HG03175 (cell line): ENCODE measurements around the gene NDUFS5.
"Not testable (repeated sequence)": the region's sequence is repeated elsewhere in the genome, so short reads cannot be mapped to it uniquely, and the experiment has no call there.

Experiments
- ATAC-seq: cut with Tn5 transposase; IDR thresholded peaks from one replicate; pipeline ENCODE4 v1.9.1; 2021; ENCODE audit warnings: mild to moderate bottlenecking, moderate library complexity; ENCODE audit not compliant: unreplicated experiment

Gene NDUFS5

DNA sequence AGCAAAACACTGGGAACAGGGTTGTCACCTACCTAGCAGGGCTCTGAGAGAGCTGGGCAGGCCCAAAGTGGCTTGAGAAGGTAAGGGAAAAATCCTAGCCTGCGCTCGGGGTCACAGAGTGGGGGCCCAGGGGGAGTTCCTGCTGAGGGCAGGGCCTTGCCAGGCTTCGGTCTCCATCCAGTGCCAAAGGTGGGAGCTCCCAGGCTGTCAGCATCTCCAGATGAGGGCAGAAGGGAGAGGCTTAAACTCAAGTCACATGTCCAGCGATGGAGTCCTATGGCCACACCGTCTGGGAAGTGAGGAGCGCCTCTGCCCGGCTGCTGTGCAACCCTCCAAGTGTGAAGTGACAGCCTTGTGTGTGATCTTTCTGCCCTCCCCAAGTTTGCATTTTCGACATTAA is 11.2 kb upstream of the NDUFS5 start:
- ATAC-seq = not testable (repeated sequence)

DNA sequence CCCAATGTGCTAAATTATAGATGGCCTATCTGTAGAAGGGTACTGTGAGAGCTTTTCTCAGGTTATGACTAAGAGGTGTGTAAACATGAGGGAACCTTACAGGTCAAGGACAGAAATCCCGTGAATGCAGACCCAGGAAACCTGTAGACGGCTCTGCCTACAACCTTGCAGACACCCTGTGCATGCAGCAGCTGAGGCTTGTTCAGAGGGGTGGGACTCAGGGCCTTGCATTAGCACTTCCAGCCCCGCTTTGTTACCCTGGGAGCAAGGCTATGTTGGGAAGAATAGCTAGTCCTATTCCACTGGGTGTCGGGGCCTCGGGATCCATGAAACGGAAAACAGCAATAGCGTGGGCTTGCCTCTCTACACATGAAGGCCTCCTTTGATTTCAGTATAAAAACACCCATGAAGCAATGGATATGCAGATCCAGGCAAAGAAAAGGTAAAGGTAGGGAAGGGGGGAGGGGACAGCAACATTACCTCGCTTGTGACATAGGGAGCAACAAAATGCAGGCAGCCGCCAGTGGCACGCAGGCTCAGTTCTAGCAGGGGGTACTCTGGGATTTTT is 9.5 kb upstream of the NDUFS5 start:
- ATAC-seq = no peak

GRCh38 chr1:39017266-39017665 is 8.9 kb upstream of the NDUFS5 start:
- ATAC-seq = no peak

DNA sequence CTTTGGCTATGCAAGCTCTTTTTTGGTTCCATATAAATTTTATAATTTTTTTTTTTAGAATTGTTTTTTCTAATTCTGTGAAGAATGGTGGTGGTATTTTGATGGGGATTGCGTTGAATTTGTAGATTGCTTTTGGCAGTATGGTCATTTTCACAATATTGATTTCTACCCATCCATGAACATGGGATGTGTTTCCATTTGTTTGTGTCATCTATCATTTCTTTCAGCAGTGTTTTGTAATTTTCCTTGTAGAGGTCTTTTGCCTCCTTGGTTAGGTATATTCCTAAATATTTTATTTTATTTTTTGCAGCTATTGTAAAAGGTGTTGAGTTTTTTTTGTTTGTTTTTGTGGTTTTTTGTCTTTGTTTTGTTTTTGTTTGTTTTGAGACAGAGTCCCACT is 5.7 kb upstream of the NDUFS5 start:
- not testable (repeated sequence) for ATAC-seq

GRCh38 chr1:39021426-39021825 is 4.7 kb upstream of the NDUFS5 start:
- no peak for ATAC-seq

DNA sequence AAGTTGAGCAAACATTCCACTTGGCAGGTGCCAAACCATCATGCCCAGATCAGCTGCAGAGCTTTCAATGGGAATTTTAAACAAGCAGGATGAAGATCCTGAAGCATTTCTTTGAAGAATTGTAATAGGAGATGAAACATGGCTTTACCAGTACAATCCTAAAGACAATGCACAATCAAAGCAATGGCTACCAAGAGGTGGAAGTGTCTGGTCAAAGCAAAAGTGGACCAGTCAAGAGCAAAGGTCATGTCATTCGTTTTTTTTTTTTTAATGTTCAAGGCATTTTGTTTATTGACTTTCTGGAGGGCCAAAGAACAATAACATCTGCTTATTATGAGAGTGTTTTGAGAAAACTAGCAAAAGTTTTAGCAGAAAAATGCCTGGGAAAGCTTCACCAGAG is 3.0 kb upstream of the NDUFS5 start:
- no peak for ATAC-seq

DNA sequence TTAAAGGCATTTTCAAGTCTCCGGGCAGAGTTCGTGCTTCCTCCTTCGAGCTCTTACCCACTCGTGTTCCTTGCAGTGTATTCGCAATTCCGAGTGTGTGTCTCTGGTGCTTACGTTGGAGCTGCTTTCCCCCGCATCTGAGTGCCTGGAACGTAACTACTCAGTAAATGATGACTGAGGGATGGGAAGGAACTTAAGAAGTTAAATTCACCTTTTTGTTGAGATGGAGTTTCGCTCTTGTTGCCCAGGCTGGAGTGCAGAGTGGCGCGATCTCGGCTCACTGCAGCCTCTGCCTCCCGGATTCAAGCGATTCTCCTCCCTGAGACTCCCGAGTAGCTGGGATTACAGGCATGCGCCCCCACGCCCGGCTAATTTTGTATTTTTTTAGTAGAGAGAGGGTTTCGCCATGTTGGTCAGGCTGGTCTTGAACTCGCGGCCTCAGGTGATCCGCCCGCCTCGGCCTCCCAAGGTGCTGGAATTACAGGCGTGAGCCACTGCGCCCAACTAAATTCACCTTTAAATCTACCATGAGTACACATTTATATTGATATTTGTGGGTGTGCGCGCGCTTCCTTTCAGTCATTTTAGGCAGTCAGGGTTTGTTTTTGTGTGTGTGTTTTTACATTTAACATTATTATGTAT is 837 bp downstream of the NDUFS5 start:
- ATAC-seq = no peak

DNA sequence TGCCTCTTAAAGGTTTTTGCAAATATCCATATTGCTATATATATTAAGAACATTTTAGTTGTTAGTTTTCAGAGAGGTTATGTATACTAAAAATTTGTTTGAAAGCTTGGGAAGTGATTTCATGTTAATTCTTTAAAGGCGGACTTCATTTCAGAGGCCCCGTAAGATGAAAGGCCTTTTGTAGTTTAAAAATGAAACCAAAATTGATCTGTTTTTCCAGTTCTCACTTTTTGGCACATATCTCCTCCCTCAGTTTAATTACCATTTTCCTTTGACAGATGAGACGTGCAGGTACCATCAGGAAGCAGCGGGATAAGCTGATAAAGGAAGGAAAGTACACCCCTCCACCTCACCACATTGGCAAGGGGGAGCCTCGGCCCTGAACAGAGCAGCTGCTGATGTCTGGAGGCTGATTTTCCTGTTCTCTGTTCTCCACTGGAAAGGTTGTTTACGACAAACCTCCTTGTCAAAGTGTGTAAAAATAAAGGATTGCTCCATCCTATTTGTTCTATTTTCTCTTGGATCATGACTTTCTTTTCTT is 8.0 kb downstream of the NDUFS5 start:
- ATAC-seq = no peak

DNA sequence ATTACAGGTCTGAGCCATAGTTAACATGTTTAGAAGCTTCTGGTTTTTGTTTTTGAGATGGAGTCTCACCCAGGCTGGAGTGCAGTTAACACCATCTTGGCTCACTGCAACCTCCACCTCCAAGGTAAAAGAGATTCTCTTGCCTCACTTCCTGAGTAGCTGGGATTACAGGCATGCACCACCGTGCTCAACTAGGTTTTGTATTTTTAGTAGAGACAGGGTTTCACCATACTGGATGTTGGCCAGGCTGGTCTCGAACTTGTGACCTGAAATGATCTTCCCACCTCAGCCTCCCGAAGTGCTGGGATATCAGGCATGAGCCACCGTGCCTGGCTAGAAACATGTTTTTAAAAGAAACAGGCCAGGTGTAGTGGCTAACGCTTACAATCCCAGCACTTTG is 10.5 kb downstream of the NDUFS5 start:
- no peak for ATAC-seq

GRCh38 chr1:39043513-39043912 is 17.4 kb downstream of the NDUFS5 start:
- no peak for ATAC-seq

- no peak for ATAC-seq
Observed at GRCh38 chr1:39044762-39045161, 18.6 kb downstream of the NDUFS5 start.

- ATAC-seq = no peak
Observed at GRCh38 chr1:39045231-39045630, 19.1 kb downstream of the NDUFS5 start.

DNA sequence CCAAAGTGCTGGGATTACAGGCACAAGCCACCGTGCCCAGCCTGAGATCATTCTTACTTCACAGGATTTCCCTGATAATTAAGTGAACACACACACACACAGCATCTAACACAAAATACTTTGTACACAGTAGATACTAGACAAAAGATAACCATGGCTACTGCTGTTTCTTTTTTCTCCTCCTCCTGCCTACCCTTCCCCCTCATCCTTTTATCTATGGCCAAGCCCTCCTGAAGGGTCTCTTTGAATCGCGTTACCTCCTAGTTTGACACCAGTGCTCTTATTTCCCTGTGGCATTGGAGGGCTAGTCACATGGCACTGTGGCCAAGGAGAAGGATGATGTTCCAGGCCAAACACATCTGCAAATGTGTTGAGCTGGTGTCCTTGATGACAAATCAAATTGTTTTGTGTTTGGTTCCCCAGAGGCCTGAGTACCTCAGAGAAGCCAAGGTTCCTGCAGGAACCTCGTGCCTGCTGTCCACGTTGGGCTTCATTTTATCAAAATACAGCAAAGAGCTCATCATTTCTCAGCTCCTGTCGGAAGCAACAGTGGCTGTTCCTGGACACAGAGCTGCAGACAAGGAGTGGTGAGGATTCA is 20.6 kb downstream of the NDUFS5 start:
- no peak for ATAC-seq

DNA sequence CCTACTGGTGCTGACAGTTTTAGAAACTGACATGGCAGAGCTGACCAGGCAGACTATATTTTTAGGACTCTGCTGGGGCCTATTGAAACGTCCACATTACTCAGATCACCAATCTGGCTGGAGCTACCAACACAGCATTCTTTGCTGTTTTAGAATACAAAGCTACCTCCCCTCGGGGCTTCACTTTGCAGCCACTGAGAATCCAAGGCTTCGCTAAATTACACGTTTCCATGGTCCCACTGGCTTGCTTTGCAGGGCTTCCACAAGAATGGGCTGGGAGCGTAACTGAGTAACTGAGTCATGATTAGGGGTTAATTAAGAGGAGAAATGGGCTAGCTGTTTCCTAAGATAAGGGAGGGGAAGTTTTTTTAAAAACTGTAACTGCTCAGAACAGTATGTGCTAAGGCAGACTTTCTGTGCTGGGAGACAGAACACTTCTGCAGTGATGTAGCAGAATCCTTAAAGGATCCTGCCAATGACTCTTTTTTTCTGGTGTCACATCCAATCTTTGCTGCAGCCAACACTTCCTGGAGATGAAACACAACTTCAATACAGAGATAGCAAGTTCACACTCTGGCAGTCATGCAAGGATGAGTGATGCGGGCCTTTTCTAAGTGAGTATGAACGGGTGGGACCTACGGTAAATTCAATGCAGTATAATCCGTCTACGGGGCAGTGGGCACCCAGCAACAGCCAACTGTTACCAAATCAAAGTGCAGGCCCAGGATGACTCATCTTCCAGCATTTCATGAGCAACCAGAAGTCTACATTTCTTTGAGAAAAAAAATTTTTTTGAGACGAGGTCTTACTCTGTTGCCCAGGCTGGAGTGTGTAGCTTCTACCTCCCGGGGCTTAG is 21.5 kb downstream of the NDUFS5 start:
- peak; percentile 79 for ATAC-seq

DNA sequence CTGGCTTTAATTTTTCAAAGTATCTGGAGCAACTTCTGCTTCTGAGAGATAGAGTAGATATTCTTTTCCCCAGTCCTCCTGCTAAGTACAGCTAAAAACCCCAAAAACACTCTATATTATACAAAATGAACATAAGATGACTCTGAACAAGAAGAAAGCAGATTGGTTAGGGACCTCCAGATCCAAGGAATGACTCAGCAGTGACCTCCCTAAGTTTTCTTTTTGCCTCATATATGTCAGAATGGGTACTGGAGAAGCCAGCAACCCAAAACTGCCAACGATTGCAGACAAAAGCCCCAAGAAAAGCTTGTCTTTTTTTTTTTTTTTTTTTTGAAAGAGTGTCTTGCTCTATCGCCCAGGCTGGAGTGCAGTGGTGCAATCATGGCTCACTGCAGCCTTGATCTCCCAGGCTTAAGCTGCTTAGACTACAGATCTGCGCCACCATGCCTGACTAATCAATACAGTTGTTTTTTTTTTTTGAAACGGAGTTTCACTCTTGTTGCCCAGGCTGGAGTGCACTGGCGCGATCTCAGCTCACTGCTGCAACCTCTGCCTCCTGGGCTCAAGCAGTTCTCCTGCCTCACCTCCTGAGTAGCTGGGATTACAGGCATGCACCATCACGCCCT is 22.7 kb downstream of the NDUFS5 start:
- ATAC-seq = no peak

DNA sequence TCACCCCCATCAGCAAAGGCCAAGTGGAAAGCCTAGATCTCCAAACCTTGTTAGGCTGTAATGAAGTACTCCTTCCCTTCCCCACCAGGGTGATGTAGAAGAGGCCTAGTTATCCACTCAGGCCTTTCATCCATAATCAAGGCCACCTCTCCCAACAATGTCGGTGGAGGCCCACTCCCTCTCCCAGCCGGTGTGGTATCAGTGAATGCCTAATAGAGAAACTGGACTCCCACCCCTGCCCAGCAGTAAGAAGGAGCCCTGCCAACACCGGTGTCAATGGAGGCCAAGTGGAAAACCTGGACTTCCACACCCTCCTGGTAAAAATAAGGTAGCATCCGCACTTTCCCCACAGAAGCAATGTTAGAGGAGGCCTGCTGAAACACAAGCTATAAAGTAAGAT is 23.9 kb downstream of the NDUFS5 start:
- no peak for ATAC-seq

DNA sequence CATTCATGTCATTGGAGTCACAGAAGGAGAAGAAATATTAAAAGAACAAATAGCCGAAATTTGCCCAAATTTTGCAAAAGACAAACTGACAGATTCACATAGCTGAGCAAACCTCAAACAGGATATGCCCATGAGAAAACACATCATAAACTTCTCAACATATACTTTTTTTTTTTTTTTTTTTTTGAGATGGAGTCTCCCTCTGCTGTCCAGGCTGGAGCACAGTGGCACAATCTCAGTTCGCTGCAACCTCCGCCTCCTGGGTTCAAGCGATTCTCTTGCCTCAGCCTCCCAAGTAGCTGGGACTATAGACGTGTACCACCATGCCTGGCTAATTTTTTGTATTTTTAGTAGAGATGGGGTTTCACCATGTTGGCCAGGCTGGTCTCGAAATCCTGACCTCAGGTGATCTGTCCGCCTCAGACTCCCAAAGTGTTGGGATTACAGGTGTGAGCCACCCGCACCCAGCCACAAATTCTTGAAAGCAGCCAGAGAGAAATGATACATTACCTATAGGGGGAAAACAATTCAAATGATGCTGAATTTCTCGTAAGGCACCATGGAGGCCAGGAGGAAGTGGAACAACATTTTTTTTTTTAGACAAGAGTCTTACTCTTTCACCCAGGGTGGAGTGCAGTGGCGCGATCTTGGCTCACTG is 25.2 kb downstream of the NDUFS5 start:
- ATAC-seq = not testable (repeated sequence)

DNA sequence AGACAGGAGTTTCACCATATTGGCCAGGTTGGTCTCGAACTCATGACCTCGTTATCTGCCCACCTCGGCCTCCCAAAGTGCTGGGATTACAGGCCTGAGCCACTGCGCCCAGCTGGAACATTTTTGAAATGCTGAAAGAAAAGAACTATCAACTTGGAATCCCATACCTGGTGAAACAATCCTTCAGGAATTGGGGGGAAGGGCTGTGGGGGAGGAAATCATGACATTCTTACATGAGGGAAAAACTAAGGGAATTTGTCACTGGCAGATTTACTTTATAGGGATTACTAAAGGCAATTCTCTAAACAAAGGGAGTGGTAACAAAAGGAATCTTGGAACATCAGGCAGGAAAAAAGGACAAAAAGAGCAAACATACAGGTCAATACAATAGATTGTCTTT is 25.8 kb downstream of the NDUFS5 start:
- ATAC-seq = no peak

- ATAC-seq = not testable (repeated sequence)
Observed at GRCh38 chr1:39055213-39055710, 29.1 kb downstream of the NDUFS5 start.

DNA sequence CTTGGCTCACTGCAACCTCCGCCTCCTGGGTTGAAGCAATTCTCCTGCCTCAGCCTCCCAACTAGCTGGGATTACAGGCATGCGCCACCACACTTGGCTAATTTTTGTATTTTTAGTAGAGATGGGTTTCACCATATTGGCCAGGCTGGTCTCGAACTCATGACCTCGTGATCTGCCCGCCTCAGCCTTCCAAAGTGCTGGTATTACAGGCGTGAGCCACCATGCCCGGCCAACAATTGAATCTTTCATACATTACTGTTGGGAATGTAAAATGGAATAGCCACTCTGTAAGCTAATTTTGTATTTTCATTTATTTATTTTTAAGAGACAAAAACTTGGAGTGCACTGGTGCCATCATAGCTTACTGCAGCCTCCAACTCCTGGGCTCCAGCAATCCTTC is 35.4 kb downstream of the NDUFS5 start:
- ATAC-seq = not testable (repeated sequence)
